Amniotic stem cell (primary cell): ENCODE data around the gene SETD3.

ENCODE experiments used
- DNase-seq: peaks from one replicate; lab custom pipeline; 2025; lab: John Stamatoyannopoulos, UW

SETD3 gene

GRCh38 chr14:99497341-99497740, 16.7 kb upstream of the SETD3 start:
- DNase-seq: no peak

GRCh38 chr14:99484106-99484505, 3.4 kb upstream of the SETD3 start:
- DNase-seq: no peak

- DNase-seq: peak; percentile 4
Observed at GRCh38 chr14:99481745-99482099, 1.1 kb upstream of the SETD3 start.

GRCh38 chr14:99480917-99481744, 472 bp upstream of the SETD3 start, which contains the start of gene CCNK:
Gene CCNK (plus strand): TSS chr14:99481409. CDS start chr14:99492678, 11,269 bp downstream.
- peak; percentile 99 for DNase-seq

GRCh38 chr14:99479160-99479905, 1.3 kb downstream of the SETD3 start:
- peak; percentile 15 for DNase-seq

GRCh38 chr14:99478128-99478527, 2.5 kb downstream of the SETD3 start:
- DNase-seq: no peak

GRCh38 chr14:99476864-99477263, 3.8 kb downstream of the SETD3 start:
- DNase-seq: no peak

- no peak for DNase-seq
Observed at GRCh38 chr14:99475660-99476059, 5.0 kb downstream of the SETD3 start.

GRCh38 chr14:99475179-99475578, 5.5 kb downstream of the SETD3 start:
- DNase-seq: no peak

- DNase-seq: no peak
Observed at GRCh38 chr14:99473458-99473857, 7.2 kb downstream of the SETD3 start.

GRCh38 chr14:99472937-99473336, 7.7 kb downstream of the SETD3 start:
- DNase-seq: no peak

- DNase-seq: no peak
Observed at GRCh38 chr14:99471731-99472130, 8.9 kb downstream of the SETD3 start.

GRCh38 chr14:99468836-99469592, 11.6 kb downstream of the SETD3 start:
- DNase-seq: no peak

GRCh38 chr14:99468081-99468480, 12.6 kb downstream of the SETD3 start:
- DNase-seq: no peak

- no peak for DNase-seq
Observed at GRCh38 chr14:99467336-99468078, 13.2 kb downstream of the SETD3 start.

- DNase-seq: no peak
Observed at GRCh38 chr14:99466758-99467157, 13.9 kb downstream of the SETD3 start.

GRCh38 chr14:99465288-99465687, 15.4 kb downstream of the SETD3 start:
- DNase-seq: no peak

- no peak for DNase-seq
Observed at GRCh38 chr14:99463974-99464373, 16.7 kb downstream of the SETD3 start.

GRCh38 chr14:99462210-99462609, 18.4 kb downstream of the SETD3 start:
- no peak for DNase-seq

- no peak for DNase-seq
Observed at GRCh38 chr14:99461411-99462085, 19.1 kb downstream of the SETD3 start.

- DNase-seq: no peak
Observed at GRCh38 chr14:99460793-99461192, 19.9 kb downstream of the SETD3 start.
